LHCN-M2 (cell line): ENCODE measurements around the gene IL5. TPM values are rescaled to one million over a fixed set of nuclear protein-coding genes. Genes with fewer than 3 reads are reported as not detected.

Experiments used
- DNase-seq: peaks from one replicate; pipeline ENCODE4 v3.0.0-alpha.2; 2012; ENCODE audit warnings: low read depth
- total RNA-seq: library from RNA; depleted of rRNA; stranded (reverse); fragments of >200 nt; gene quantifications from 2 replicates; pipeline ENCODE4 v1.2.3, GENCODE V29; 2014; rRNA removed

Gene IL5
- total RNA-seq, 1 experiment from 2014 or later: not detected

GRCh38 chr5:132499440-132500243 is 43.7 kb downstream of the IL5 start:
- no peak for DNase-seq

DNA sequence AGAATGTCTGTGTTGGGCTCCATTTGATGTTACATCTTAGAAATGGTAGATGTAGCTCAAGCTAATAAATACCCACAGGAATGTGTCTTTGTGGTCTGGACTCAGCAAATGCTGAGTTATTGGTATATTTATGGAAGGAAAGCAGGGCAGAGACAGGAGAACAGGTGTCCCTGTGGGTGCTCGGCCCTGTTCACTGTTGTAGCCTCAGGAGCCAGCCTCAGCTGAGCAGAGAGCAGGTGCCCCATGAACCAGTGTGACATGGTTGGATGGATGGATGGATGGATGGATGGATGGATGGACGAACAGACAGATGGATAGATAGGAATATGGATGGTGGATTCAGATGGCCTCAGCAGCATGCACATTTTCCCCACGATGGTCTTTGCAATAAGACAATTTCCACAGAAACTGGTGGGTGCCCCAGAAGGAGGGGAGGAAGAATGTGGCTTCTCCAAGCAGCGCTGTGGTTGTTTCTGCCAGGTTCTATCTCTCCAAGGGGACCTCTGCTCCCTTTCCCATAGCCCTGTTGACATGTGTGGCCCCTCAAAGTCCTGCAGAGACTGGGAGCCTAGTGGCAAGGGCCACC is 44.5 kb downstream of the IL5 start:
- peak; percentile 79 for DNase-seq

GRCh38 chr5:132498152-132498551 is 45.2 kb downstream of the IL5 start:
- DNase-seq: peak; percentile 76

GRCh38 chr5:132497488-132497997 is 45.8 kb downstream of the IL5 start:
- peak; percentile 93 for DNase-seq

- DNase-seq: peak; percentile 86
Observed at GRCh38 chr5:132496631-132497487, 46.5 kb downstream of the IL5 start.

DNA sequence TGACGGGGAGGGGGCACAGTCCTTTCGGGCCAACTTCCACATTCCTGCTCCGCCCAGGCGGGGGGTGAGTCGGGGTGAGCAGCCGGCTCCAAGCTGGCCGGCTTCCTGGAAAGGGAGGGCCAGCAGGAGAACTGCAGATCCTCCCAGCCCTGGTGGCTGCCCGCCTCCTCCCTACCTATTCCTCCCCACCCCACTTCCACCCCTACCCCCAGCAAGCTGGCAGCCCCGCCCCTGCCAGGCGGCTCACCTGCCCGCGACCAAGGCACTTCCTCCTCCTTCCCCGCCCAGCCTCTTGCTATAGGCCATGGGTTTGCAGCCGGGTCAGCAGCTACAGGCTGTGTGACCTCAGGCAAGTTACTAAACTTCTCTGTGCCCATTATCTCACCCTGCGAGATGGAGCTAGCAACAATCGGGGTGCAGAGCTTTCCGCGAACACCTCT is 47.1 kb downstream of the IL5 start:
- peak; percentile 73 for DNase-seq

DNA sequence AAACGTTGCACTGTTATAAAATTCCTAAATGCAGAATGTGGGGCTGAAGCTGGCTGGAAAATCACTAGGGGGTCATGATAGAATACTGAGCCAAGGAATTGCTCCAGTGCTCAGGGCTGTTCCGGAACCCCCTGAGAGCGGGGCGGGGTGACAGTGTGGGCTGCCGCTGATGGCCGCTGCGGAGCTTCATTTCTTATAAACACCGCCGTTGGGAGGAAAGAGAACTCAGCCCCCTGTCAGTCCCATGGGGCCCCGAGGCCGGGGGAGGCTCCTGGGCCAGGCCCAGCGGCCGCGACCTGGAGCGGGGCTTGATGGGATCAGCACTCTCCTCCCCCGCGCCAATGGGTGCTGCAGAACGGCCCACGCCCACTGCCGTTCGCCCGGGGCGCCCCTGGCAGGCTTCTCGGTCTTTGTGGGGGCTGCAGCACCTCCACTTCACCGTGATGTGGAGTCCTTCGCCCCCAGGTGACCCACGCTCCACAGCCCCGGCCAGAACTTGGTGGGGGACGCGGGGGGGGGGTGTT is 47.6 kb downstream of the IL5 start:
- peak; percentile 85 for DNase-seq

DNA sequence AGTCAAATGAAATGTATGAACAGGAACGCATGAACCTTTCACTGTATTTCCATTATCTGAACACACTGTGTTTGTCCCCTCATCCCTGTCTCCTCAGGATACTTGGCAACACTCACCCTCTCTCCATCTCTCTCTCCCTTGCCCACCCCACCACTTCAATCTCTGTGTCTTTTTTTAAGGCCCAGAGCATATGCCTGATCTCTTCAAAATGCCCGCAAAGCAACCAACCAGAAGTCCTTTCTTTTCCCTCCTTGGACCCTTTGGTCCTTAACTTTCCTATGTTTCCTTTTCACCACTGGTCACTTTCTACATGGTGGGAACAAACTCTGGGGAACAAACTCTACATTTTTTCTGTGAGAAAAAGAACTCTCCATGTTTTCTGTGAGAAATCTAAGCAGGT is 49.5 kb downstream of the IL5 start:
- no peak for DNase-seq

GRCh38 chr5:132493241-132493640 is 50.1 kb downstream of the IL5 start:
- no peak for DNase-seq

GRCh38 chr5:132492386-132493125 is 50.8 kb downstream of the IL5 start:
- peak; percentile 49 for DNase-seq

Other genes starting within 250 kb of the IL5 start
- 5.6 and 8.3 TPM in 2 replicates for gene SLC22A4, start 249.1 kb downstream of the IL5 start, total RNA-seq
- 5.6 and 6.1 TPM in 2 replicates for gene SLC22A5, start 173.8 kb downstream of the IL5 start, total RNA-seq
- gene IRF1, start 52.7 kb downstream of the IL5 start, total RNA-seq: 17.8 and 20.3 TPM in 2 replicates
- gene RAD50, start 13.5 kb upstream of the IL5 start, total RNA-seq: 21.9 and 27.0 TPM in 2 replicates
- gene IL13, start 114.7 kb upstream of the IL5 start, total RNA-seq: not detected in 2 replicates
- not detected in 2 replicates for gene IL4, start 130.5 kb upstream of the IL5 start, total RNA-seq
- gene KIF3A, start 194.0 kb upstream of the IL5 start, total RNA-seq: 4.8 and 7.2 TPM in 2 replicates
- gene CCNI2, start 203.9 kb upstream of the IL5 start, total RNA-seq: 0.06 TPM in 1 of 2 replicates, not detected in the other
- 21.3 and 26.2 TPM in 2 replicates for gene SEPTIN8, start 233.7 kb upstream of the IL5 start, total RNA-seq